ENCODE data around the gene RNU6-8. TPM values are rescaled to one million over a fixed set of nuclear protein-coding genes. Genes with fewer than 3 reads are reported as not detected.

The RNU6-8 gene
- total RNA-seq, 1 experiment from 2014 or later = not detected

GRCh38 chr14:32205554-32205953 is 2.5 kb upstream of the RNU6-8 start:
- no peaks in the 10 kb centered on the region for H3K79me1 ChIP-seq (ENCODE audit: insufficient read depth, low read depth, low read length, poor library complexity, severe bottlenecking)
- Mint-ChIP-seq H3K27me3 (ENCODE audit: low read depth) (peaks cover 10% of the 10 kb centered on the region), H3K4me3 (no peak overlapping the region), H3K36me3 (ENCODE audit: insufficient read depth in 1 of 3, low read depth in 3 of 3) (no peaks in the 10 kb centered on the region), H3K9me3 (no peaks in the 10 kb centered on the region; a peak in 1 of 5 replicates), H3K4me1 (peaks cover 25 to 28% of the 10 kb centered on the region in 2 experiments), H3K27ac (no peak overlapping the region)
- H3K23ac ChIP-seq (ENCODE audit: insufficient read length, low read depth, low read length) = no peak overlapping the region
- H3K4me2 ChIP-seq (ENCODE audit: insufficient read depth, insufficient read length, low read length) = no peak overlapping the region
- H4K20me1 ChIP-seq (ENCODE audit: control insufficient read depth, insufficient read depth, insufficient read length) = no peaks in the 10 kb centered on the region
- no peak overlapping the region for H2BK12ac ChIP-seq (ENCODE audit: insufficient read length, low read depth, low read length)
- WGBS (ENCODE audit: extremely low coverage, insufficient read length, low lambda C conversion rate) = no CpG with 5 or more reads among the region's 3 CpGs
- no peak overlapping the region for H2AK5ac ChIP-seq (ENCODE audit: insufficient read length, low read length)
- H3K14ac ChIP-seq (ENCODE audit: insufficient read depth, low read length) = no peak overlapping the region
- no peak overlapping the region for H3K18ac ChIP-seq (ENCODE audit: insufficient read length, low read depth, low read length)
- no peak overlapping the region for H4K8ac ChIP-seq (replicated peaks; ENCODE audit: insufficient read length, low read depth, low read length)
- H3K9ac ChIP-seq (ENCODE audit: extremely low read depth, insufficient read length, low read length) = no peak overlapping the region
- H3K27ac ChIP-seq (ENCODE audit: insufficient read length, low read depth, low read length) = no peak overlapping the region
- H3K79me2 ChIP-seq (ENCODE audit: insufficient read depth, low read length) = no peaks in the 10 kb centered on the region
- H3K23me2 ChIP-seq (ENCODE audit: insufficient read length, low read depth, low read length, poor library complexity, severe bottlenecking) = peaks cover 15% of the 10 kb centered on the region
- H3T11ph ChIP-seq (ENCODE audit: low read length) = no peak overlapping the region
- no peaks in the 10 kb centered on the region for H3K9me3 ChIP-seq (ENCODE audit: control insufficient read depth, low read depth, low read length)
- H4K91ac ChIP-seq (ENCODE audit: insufficient read length, low read depth, low read length) = no peak overlapping the region
- H3K4ac ChIP-seq (ENCODE audit: low read depth, low read length) = no peak overlapping the region
- H2BK120ac ChIP-seq (ENCODE audit: low read depth, low read length, poor library complexity, severe bottlenecking) = no peak overlapping the region
- no peak for TF ChIP-seq CTCF (conservative IDR thresholded peaks at IDR 0.05)
- H2BK20ac ChIP-seq (ENCODE audit: low read depth, low read length, poor library complexity, severe bottlenecking) = no peak overlapping the region
- no peak overlapping the region for H3K56ac ChIP-seq (ENCODE audit: insufficient read length, low read depth, low read length)
- H2AFZ ChIP-seq (ENCODE audit: low read length) = no peak overlapping the region
- DNase-seq = no peak
- H3K4me1 ChIP-seq (ENCODE audit: insufficient read depth, low read length) = no peaks in the 10 kb centered on the region
- H4K5ac ChIP-seq (ENCODE audit: insufficient read length, low read depth, low read length) = no peak overlapping the region
- no peak overlapping the region for H2BK5ac ChIP-seq (ENCODE audit: insufficient read length, low read length)
- no peaks in the 10 kb centered on the region for H3K27me3 ChIP-seq (ENCODE audit: insufficient read depth, low read length)
- no peak overlapping the region for H2BK15ac ChIP-seq (ENCODE audit: low read depth, low read length)

All from H9 (cell line).